Rectal smooth muscle tissue (tissue), 1 donor: ENCODE data around the gene TESMIN.

Experiments
- H3K27ac ChIP-seq: one replicate; pipeline ENCODE4 v1.7.0; 2013; ENCODE audit warnings: low read depth, low read length, inconsistent platforms
- H3K27me3 ChIP-seq: one replicate; pipeline ENCODE4 v1.7.0; 2013; ENCODE audit warnings: low read length; ENCODE audit not compliant: control insufficient read depth, insufficient read depth
- H3K36me3 ChIP-seq: one replicate; pipeline ENCODE4 v1.7.0; 2013; ENCODE audit warnings: low read length; ENCODE audit not compliant: control insufficient read depth, insufficient read depth
- H3K4me1 ChIP-seq: one replicate; pipeline ENCODE4 v1.7.0; 2013; ENCODE audit warnings: low read length; ENCODE audit not compliant: control insufficient read depth, insufficient read depth
- H3K4me3 ChIP-seq: one replicate; pipeline ENCODE4 v1.7.0; 2013; ENCODE audit warnings: low read length
- H3K9ac ChIP-seq: one replicate; pipeline ENCODE4 v1.7.0; 2013; ENCODE audit warnings: low read length

TESMIN gene, protein sequence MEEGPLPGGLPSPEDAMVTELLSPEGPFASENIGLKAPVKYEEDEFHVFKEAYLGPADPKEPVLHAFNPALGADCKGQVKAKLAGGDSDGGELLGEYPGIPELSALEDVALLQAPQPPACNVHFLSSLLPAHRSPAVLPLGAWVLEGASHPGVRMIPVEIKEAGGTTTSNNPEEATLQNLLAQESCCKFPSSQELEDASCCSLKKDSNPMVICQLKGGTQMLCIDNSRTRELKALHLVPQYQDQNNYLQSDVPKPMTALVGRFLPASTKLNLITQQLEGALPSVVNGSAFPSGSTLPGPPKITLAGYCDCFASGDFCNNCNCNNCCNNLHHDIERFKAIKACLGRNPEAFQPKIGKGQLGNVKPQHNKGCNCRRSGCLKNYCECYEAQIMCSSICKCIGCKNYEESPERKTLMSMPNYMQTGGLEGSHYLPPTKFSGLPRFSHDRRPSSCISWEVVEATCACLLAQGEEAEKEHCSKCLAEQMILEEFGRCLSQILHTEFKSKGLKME

GRCh38 chr11:68751331-68751856 lies at the start of gene TESMIN:
TSS of gene TESMIN (minus strand) at chr11:68751520. CDS start at chr11:68750660, 860 bp downstream.
- Histone ChIP-seq H3K9ac (no peak within 1 kb of the TSS), H3K27me3 (no peaks in the 10 kb centered on the region), H3K36me3 (peaks cover 5% of the 10 kb centered on the region), H3K4me3 (peak within 1 kb of the TSS; percentile 35), H3K27ac (no peak within 1 kb of the TSS), H3K4me1 (no peaks in the 10 kb centered on the region)

- no peaks in the 10 kb centered on the region for H3K4me1 ChIP-seq
- H3K27ac ChIP-seq = no peak overlapping the region
- peaks cover 38% of the 10 kb centered on the region for H3K36me3 ChIP-seq
These were observed 47.0 kb upstream of the TESMIN start for GRCh38 chr11:68798221-68798813.

GRCh38 chr11:68796801-68797200 lies 45.5 kb upstream of the TESMIN start:
- H3K4me3 ChIP-seq = no peak overlapping the region
- peaks cover 45% of the 10 kb centered on the region for H3K36me3 ChIP-seq
- no peak overlapping the region for H3K9ac ChIP-seq
- H3K4me1 ChIP-seq = no peaks in the 10 kb centered on the region
- H3K27ac ChIP-seq = no peak overlapping the region
- no peaks in the 10 kb centered on the region for H3K27me3 ChIP-seq

More at GRCh38 chr11:68798221-68798813, 47.0 kb upstream of the TESMIN start:
- Histone ChIP-seq H3K4me3 (no peak overlapping the region), H3K27me3 (no peaks in the 10 kb centered on the region), H3K9ac (no peak overlapping the region)

- peaks cover 34% of the 10 kb centered on the region for H3K36me3 ChIP-seq
- H3K27ac ChIP-seq = no peak overlapping the region
- no peak overlapping the region for H3K4me3 ChIP-seq
- H3K4me1 ChIP-seq = no peaks in the 10 kb centered on the region
- H3K27me3 ChIP-seq = no peaks in the 10 kb centered on the region
- no peak overlapping the region for H3K9ac ChIP-seq
These were observed 41.2 kb upstream of the TESMIN start for GRCh38 chr11:68792400-68792966.

DNA sequence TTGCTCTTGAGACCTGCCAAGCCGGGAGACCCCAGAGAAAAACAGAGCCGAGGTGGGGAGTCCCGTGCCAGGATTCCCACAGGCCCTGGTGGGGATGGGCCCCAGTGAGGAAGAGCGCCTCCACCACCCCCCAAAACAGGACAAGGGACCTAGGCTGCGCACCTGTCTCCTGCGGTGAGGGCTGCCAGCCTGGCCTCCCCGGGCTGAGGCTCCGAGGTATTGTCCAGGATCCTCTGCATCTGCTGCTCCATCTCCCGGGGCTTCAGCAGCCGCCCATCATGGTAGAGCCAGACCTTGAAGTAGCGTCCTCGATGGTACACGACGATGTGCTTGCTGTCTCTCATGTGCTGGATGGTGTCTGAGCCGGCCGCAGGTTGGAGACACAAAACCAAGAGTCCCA lies 33.3 kb upstream of the TESMIN start:
- Histone ChIP-seq H3K36me3 (peaks cover 40% of the 10 kb centered on the region), H3K4me1 (no peaks in the 10 kb centered on the region), H3K4me3 (no peak overlapping the region), H3K27me3 (no peaks in the 10 kb centered on the region), H3K9ac (no peak overlapping the region), H3K27ac (no peak overlapping the region)

- no peak overlapping the region for H3K27ac ChIP-seq
- H3K27me3 ChIP-seq = no peaks in the 10 kb centered on the region
- no peaks in the 10 kb centered on the region for H3K4me1 ChIP-seq
- H3K9ac ChIP-seq = no peak overlapping the region
- peaks cover 40% of the 10 kb centered on the region for H3K36me3 ChIP-seq
- H3K4me3 ChIP-seq = no peak overlapping the region
These were observed 32.0 kb upstream of the TESMIN start for GRCh38 chr11:68783216-68783821.

- peaks cover 41% of the 10 kb centered on the region for H3K36me3 ChIP-seq
- no peak overlapping the region for H3K4me3 ChIP-seq
- H3K9ac ChIP-seq = no peak overlapping the region
- no peaks in the 10 kb centered on the region for H3K4me1 ChIP-seq
- no peak overlapping the region for H3K27ac ChIP-seq
- H3K27me3 ChIP-seq = no peaks in the 10 kb centered on the region
These were observed 31.4 kb upstream of the TESMIN start for GRCh38 chr11:68782711-68783110.

GRCh38 chr11:68780829-68781228 lies 29.5 kb upstream of the TESMIN start:
- Histone ChIP-seq H3K27ac (no peak overlapping the region), H3K4me1 (no peaks in the 10 kb centered on the region), H3K27me3 (no peaks in the 10 kb centered on the region), H3K9ac (no peak overlapping the region), H3K4me3 (no peak overlapping the region), H3K36me3 (peaks cover 38% of the 10 kb centered on the region)

GRCh38 chr11:68778205-68778604 lies 26.9 kb upstream of the TESMIN start:
- Histone ChIP-seq H3K27me3 (no peaks in the 10 kb centered on the region), H3K9ac (no peak overlapping the region), H3K36me3 (peaks cover 45% of the 10 kb centered on the region), H3K4me3 (no peak overlapping the region), H3K4me1 (no peaks in the 10 kb centered on the region), H3K27ac (no peak overlapping the region)

DNA sequence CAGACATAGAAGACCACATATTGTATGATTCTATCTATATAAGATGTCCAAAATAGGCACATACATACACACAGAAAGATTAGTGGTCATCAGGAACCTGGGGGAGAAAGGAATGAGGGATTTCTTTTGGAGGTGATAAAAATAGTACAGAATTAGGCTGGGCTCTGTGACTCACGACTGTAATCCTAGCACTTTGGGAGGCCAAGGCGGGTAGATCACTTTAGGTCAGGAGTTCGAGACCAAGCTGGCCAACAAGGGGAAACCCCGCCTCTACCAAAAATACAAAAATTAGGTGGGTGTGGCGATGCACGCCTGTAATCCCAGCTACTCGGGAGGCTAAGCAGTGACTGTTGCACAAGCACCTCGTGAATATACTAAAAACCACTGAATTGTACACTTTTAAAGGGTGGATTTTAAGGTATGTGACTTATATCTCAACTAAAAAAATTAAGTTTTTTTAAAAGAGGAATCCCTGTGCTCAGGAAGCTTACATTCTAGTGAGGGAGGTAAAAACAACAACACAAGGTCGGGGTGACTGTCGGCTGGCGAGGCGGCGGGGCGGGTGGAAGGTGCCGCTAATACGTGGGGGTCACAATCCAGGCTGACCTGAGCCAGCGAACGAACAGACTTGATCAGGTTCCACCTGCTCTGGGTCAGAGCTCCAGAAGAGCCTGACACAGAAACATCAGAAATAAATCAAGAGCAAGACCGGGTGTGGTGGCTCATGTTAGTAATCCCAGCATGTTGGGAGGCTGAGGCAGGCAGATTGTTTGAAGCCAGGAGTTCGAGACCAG lies 25.3 kb upstream of the TESMIN start:
- no peak overlapping the region for H3K9ac ChIP-seq
- peaks cover 47% of the 10 kb centered on the region for H3K36me3 ChIP-seq
- H3K4me1 ChIP-seq = no peaks in the 10 kb centered on the region
- H3K27ac ChIP-seq = no peak overlapping the region
- H3K27me3 ChIP-seq = no peaks in the 10 kb centered on the region
- no peak overlapping the region for H3K4me3 ChIP-seq

DNA sequence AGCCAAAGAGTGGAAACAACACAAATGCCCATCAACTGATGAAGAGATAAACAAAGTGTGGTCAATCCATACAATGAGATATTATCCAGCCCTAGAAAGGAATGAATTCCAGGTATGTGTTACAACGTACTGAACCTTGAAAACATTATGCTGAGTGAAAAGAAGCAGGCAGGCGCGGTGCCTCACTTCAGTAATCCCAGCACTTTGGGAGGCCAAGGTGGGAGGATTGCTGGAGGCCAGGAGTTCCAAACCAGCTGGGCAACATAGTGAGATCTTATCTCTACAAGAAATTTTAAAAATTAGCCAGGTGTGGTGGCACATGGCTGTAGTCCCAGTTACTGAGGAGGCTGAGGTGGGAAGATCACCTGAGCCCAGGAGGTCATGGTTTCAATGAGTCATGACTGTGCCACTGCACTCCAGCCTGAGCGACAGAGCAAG lies 24.6 kb upstream of the TESMIN start:
- Histone ChIP-seq H3K27ac (no peak overlapping the region), H3K4me1 (no peaks in the 10 kb centered on the region), H3K36me3 (peaks cover 51% of the 10 kb centered on the region), H3K4me3 (no peak overlapping the region), H3K9ac (no peak overlapping the region), H3K27me3 (no peaks in the 10 kb centered on the region)
